Smooth muscle cell of the brain vasculature (primary cell): ENCODE data around the gene LHX6.

ENCODE experiments used
- DNase-seq: peaks from one replicate; pipeline ENCODE4 v3.0.0-alpha.2; 2012; ENCODE audit warnings: low read depth, low spot score

The LHX6 gene

GRCh38 chr9:122228568-122229484 lies at the start of gene LHX6:
TSS of gene LHX6 (minus strand) at chr9:122228957. CDS start at chr9:122228740, 217 bp downstream.
- no peak for DNase-seq

GRCh38 chr9:122277285-122277897 lies 48.6 kb upstream of the LHX6 start:
- DNase-seq: no peak

- DNase-seq: no peak
Observed at GRCh38 chr9:122276096-122276495, 47.3 kb upstream of the LHX6 start.

- DNase-seq: no peak
Observed at GRCh38 chr9:122274055-122274454, 45.3 kb upstream of the LHX6 start.

- DNase-seq: no peak
Observed at GRCh38 chr9:122268041-122268814, 39.5 kb upstream of the LHX6 start.

GRCh38 chr9:122265149-122265915 lies 36.6 kb upstream of the LHX6 start:
- DNase-seq: no peak

- DNase-seq: peak; percentile 80
Observed at GRCh38 chr9:122264360-122265148, 35.8 kb upstream of the LHX6 start, which contains the start of the genes MRRF and RBM18. TSS of gene MRRF (plus strand) at chr9:122264882. CDS start at chr9:122270892, 6,010 bp downstream. TSS of gene RBM18 (minus strand) at chr9:122264840. CDS start at chr9:122261492, 3,348 bp downstream.

- no peak for DNase-seq
Observed at GRCh38 chr9:122263699-122264349, 35.1 kb upstream of the LHX6 start.

GRCh38 chr9:122262073-122262472 lies 33.3 kb upstream of the LHX6 start:
- no peak for DNase-seq

GRCh38 chr9:122261469-122261881 lies 32.7 kb upstream of the LHX6 start:
- DNase-seq: peak; percentile 46

- no peak for DNase-seq
Observed at GRCh38 chr9:122258886-122259415, 30.2 kb upstream of the LHX6 start.

GRCh38 chr9:122256206-122256605 lies 27.4 kb upstream of the LHX6 start:
- DNase-seq: no peak

GRCh38 chr9:122254761-122255160 lies 26.0 kb upstream of the LHX6 start:
- no peak for DNase-seq

GRCh38 chr9:122252796-122253195 lies 24.0 kb upstream of the LHX6 start:
- no peak for DNase-seq

- no peak for DNase-seq
Observed at GRCh38 chr9:122251351-122251750, 22.6 kb upstream of the LHX6 start.

GRCh38 chr9:122248448-122248865 lies 19.7 kb upstream of the LHX6 start:
- no peak for DNase-seq

GRCh38 chr9:122246666-122247065 lies 17.9 kb upstream of the LHX6 start:
- DNase-seq: no peak

- no peak for DNase-seq
Observed at GRCh38 chr9:122244349-122244748, 15.6 kb upstream of the LHX6 start.

GRCh38 chr9:122239722-122240121 lies 11.0 kb upstream of the LHX6 start:
- no peak for DNase-seq

GRCh38 chr9:122236681-122237080 lies 7.9 kb upstream of the LHX6 start:
- no peak for DNase-seq
